KOPT-K1 (cell line): ENCODE data around the gene PCDH19.

Experiments used
- H3K27ac ChIP-seq: fragments of 200-600 bp; sonication (generic); 2 replicates; pipeline ENCODE4 v1.5.1; 2016; ENCODE audit warnings: antibody characterized with exemption, mild to moderate bottlenecking, low read depth, low read length; ENCODE audit not compliant: poor library complexity, severe bottlenecking
- H3K36me3 ChIP-seq: fragments of 200-600 bp; sonication (generic); 2 replicates; pipeline ENCODE4 v1.5.1; 2017; ENCODE audit warnings: antibody characterized with exemption, mild to moderate bottlenecking, low read length, moderate library complexity; ENCODE audit not compliant: insufficient read depth
- H3K9me3 ChIP-seq: fragments of 200-600 bp; sonication (generic); 2 replicates; pipeline ENCODE4 v1.5.1; 2017; ENCODE audit warnings: antibody characterized with exemption, low read length, mild to moderate bottlenecking; ENCODE audit not compliant: insufficient read depth, poor library complexity, severe bottlenecking

Gene PCDH19

GRCh38 chrX:100358766-100359165 lies 51.3 kb downstream of the PCDH19 start:
- Histone ChIP-seq H3K36me3 (no peaks in the 10 kb centered on the region), H3K9me3 (no peaks in the 10 kb centered on the region), H3K27ac (no peak overlapping the region)

- H3K27ac ChIP-seq = no peak overlapping the region
- no peaks in the 10 kb centered on the region for H3K9me3 ChIP-seq
Observed at GRCh38 chrX:100356351-100356896, 53.6 kb downstream of the PCDH19 start.

GRCh38 chrX:100355680-100356079 lies 54.4 kb downstream of the PCDH19 start:
- no peaks in the 10 kb centered on the region for H3K36me3 ChIP-seq

More at GRCh38 chrX:100356351-100356896, 53.6 kb downstream of the PCDH19 start:
- no peaks in the 10 kb centered on the region for H3K36me3 ChIP-seq

GRCh38 chrX:100353326-100353725 lies 56.7 kb downstream of the PCDH19 start:
- no peak overlapping the region for H3K27ac ChIP-seq
- no peaks in the 10 kb centered on the region for H3K36me3 ChIP-seq
- no peaks in the 10 kb centered on the region for H3K9me3 ChIP-seq

More at GRCh38 chrX:100355680-100356079, 54.4 kb downstream of the PCDH19 start:
- no peak overlapping the region for H3K27ac ChIP-seq
- no peaks in the 10 kb centered on the region for H3K9me3 ChIP-seq

- Histone ChIP-seq H3K36me3 (no peaks in the 10 kb centered on the region), H3K27ac (no peak overlapping the region), H3K9me3 (no peaks in the 10 kb centered on the region)
Observed at GRCh38 chrX:100350704-100351489, 59.2 kb downstream of the PCDH19 start.

- H3K9me3 ChIP-seq = no peaks in the 10 kb centered on the region
- no peaks in the 10 kb centered on the region for H3K36me3 ChIP-seq
- H3K27ac ChIP-seq = no peak overlapping the region
Observed at GRCh38 chrX:100349391-100349790, 60.7 kb downstream of the PCDH19 start.

- no peak overlapping the region for H3K27ac ChIP-seq
- H3K36me3 ChIP-seq = no peaks in the 10 kb centered on the region
- H3K9me3 ChIP-seq = no peaks in the 10 kb centered on the region
Observed at GRCh38 chrX:100341142-100341510, 68.9 kb downstream of the PCDH19 start.

- H3K27ac ChIP-seq = no peak overlapping the region
- H3K9me3 ChIP-seq = no peaks in the 10 kb centered on the region
- H3K36me3 ChIP-seq = no peaks in the 10 kb centered on the region
Observed at GRCh38 chrX:100340491-100341141, 69.5 kb downstream of the PCDH19 start.

GRCh38 chrX:100328351-100328750 lies 81.7 kb downstream of the PCDH19 start:
- no peaks in the 10 kb centered on the region for H3K9me3 ChIP-seq
- H3K36me3 ChIP-seq = no peaks in the 10 kb centered on the region
- H3K27ac ChIP-seq = no peak overlapping the region

- Histone ChIP-seq H3K27ac (no peak overlapping the region), H3K36me3 (no peaks in the 10 kb centered on the region), H3K9me3 (no peaks in the 10 kb centered on the region)
Observed at GRCh38 chrX:100319716-100320115, 90.4 kb downstream of the PCDH19 start.

GRCh38 chrX:100316987-100317386 lies 93.1 kb downstream of the PCDH19 start:
- Histone ChIP-seq H3K9me3 (no peaks in the 10 kb centered on the region), H3K36me3 (no peaks in the 10 kb centered on the region), H3K27ac (no peak overlapping the region)

- Histone ChIP-seq H3K9me3 (no peaks in the 10 kb centered on the region), H3K36me3 (no peaks in the 10 kb centered on the region), H3K27ac (no peak overlapping the region)
Observed at GRCh38 chrX:100315566-100315965, 94.5 kb downstream of the PCDH19 start.

- Histone ChIP-seq H3K27ac (no peak overlapping the region), H3K36me3 (no peaks in the 10 kb centered on the region), H3K9me3 (no peaks in the 10 kb centered on the region)
Observed at GRCh38 chrX:100299559-100299958, 110.5 kb downstream of the PCDH19 start.

GRCh38 chrX:100297728-100298127 lies 112.3 kb downstream of the PCDH19 start:
- Histone ChIP-seq H3K36me3 (no peaks in the 10 kb centered on the region), H3K9me3 (no peaks in the 10 kb centered on the region), H3K27ac (no peak overlapping the region)

- Histone ChIP-seq H3K27ac (no peak overlapping the region), H3K36me3 (no peaks in the 10 kb centered on the region), H3K9me3 (no peaks in the 10 kb centered on the region)
Observed at GRCh38 chrX:100296183-100296753, 113.8 kb downstream of the PCDH19 start.
